Neural cell (in vitro differentiated cells): Measurements from ENCODE around the gene TRMT1. TPM values are rescaled to one million over a fixed set of nuclear protein-coding genes. Genes with fewer than 3 reads are reported as not detected.

Experiments used
- H2AFZ ChIP-seq: fragments of 200-600, 300-800 bp; sonication (generic), shearing (Covaris generic); 2 replicates; pipeline ENCODE4 v1.6.0; 2014; ENCODE audit warnings: low read depth, mild to moderate bottlenecking, antibody characterized with exemption, low read length, moderate library complexity
- H3F3A ChIP-seq: fragments of 200-600 bp; shearing (Covaris generic); 2 replicates; pipeline ENCODE4 v1.6.1; 2016; ENCODE audit warnings: mild to moderate bottlenecking, moderate library complexity, mixed read lengths, antibody characterized with exemption, low read length; ENCODE audit not compliant: insufficient read depth, poor library complexity, severe bottlenecking
- H3K27ac ChIP-seq: fragments of 200-600, 300-800 bp; sonication (generic), shearing (Covaris generic); 2 replicates; pipeline ENCODE4 v1.5.1; 2014; ENCODE audit warnings: mild to moderate bottlenecking, low read length, moderate library complexity
- H3K27me3 ChIP-seq: fragments of 300-800, 200-600 bp; sonication (generic), shearing (Covaris generic); 2 replicates; pipeline ENCODE4 v1.6.0; 2014; ENCODE audit warnings: mild to moderate bottlenecking, low read depth, low read length, moderate library complexity; ENCODE audit not compliant: insufficient read depth
- H3K36me3 ChIP-seq: fragments of 300-800, 200-600 bp; sonication (generic), shearing (Covaris generic); 2 replicates; pipeline ENCODE4 v1.5.1; 2014; ENCODE audit warnings: mild to moderate bottlenecking, antibody characterized with exemption, low read length, moderate library complexity; ENCODE audit not compliant: insufficient read depth
- H3K4me2 ChIP-seq: fragments of 300-800, 200-600 bp; sonication (generic), shearing (Covaris generic); 2 replicates; pipeline ENCODE4 v1.6.0; 2014; ENCODE audit warnings: mild to moderate bottlenecking, low read length
- H3K4me3 ChIP-seq: fragments of 300-800, 200-600 bp; sonication (generic), shearing (Covaris generic); 2 replicates; pipeline ENCODE4 v1.5.1; 2014; ENCODE audit warnings: mild to moderate bottlenecking, low read length, moderate library complexity
- H3K79me2 ChIP-seq: fragments of 200-600 bp; shearing (Covaris generic); replicated peaks from 2 replicates; pipeline ENCODE4 v1.6.0; 2014; ENCODE audit warnings: mild to moderate bottlenecking, low read length, moderate library complexity; ENCODE audit not compliant: insufficient read depth
- H3K9ac ChIP-seq: fragments of 300-800, 200-600 bp; sonication (generic), shearing (Covaris generic); 2 replicates; pipeline ENCODE4 v1.6.1; 2016; ENCODE audit warnings: mild to moderate bottlenecking, low read length, mixed read lengths
- H3K9me2 ChIP-seq: fragments of 200-600 bp; shearing (Covaris generic); 2 replicates; pipeline ENCODE4 v1.6.1; 2016; ENCODE audit warnings: mild to moderate bottlenecking, low read length, mixed read lengths; ENCODE audit not compliant: insufficient read depth
- H3K9me3 ChIP-seq: fragments of 200-600, 300-800 bp; sonication (generic), shearing (Covaris generic); 2 replicates; pipeline ENCODE4 v1.6.1; 2016; ENCODE audit warnings: mild to moderate bottlenecking, mixed run types, low read length, moderate library complexity, mixed read lengths
- H4K20me1 ChIP-seq: fragments of 200-600 bp; shearing (Covaris generic); 2 replicates; pipeline ENCODE4 v1.6.1; 2016; ENCODE audit warnings: mild to moderate bottlenecking, mixed run types; ENCODE audit not compliant: insufficient read depth
- CTCF ChIP-seq: fragments of 450-650 bp; IDR thresholded peaks from 2 replicates; pipeline ENCODE4 v1.5.1; 2014; ENCODE audit warnings: antibody characterized with exemption, mild to moderate bottlenecking, moderate library complexity; ENCODE audit not compliant: poor library complexity, severe bottlenecking
- EP300 ChIP-seq: fragments of 450-650 bp; conservative IDR thresholded peaks from 2 replicates; pipeline ENCODE4 v1.6.1; 2014; ENCODE audit warnings: antibody characterized with exemption, mild to moderate bottlenecking, moderate library complexity; ENCODE audit not compliant: poor library complexity, severe bottlenecking
- EZH2 ChIP-seq: fragments of 200-600, 300-800 bp; shearing (Covaris generic), sonication (generic); IDR thresholded peaks from 2 replicates; pipeline ENCODE4 v1.6.1; 2014; ENCODE audit warnings: antibody characterized with exemption, low read length, borderline replicate concordance, mild to moderate bottlenecking; ENCODE audit not compliant: insufficient read depth, poor library complexity, severe bottlenecking
- MXI1 ChIP-seq: fragments of 450-650 bp; conservative IDR thresholded peaks from 2 replicates; pipeline ENCODE4 v1.6.1; 2014; ENCODE audit warnings: antibody characterized with exemption, mild to moderate bottlenecking; ENCODE audit not compliant: poor library complexity, severe bottlenecking
- POLR2AphosphoS5 ChIP-seq: IDR thresholded peaks from 2 replicates; pipeline ENCODE4 v1.6.1; 2012
- RAD21 ChIP-seq: fragments of 450-650 bp; conservative IDR thresholded peaks from 2 replicates; pipeline ENCODE4 v1.6.1; 2014; ENCODE audit warnings: antibody characterized with exemption, mild to moderate bottlenecking, moderate library complexity
- REST ChIP-seq: IDR thresholded peaks from 2 replicates; pipeline ENCODE4 v1.6.1; 2012; ENCODE audit warnings: borderline replicate concordance
- SMC3 ChIP-seq: fragments of 450-650 bp; conservative IDR thresholded peaks from 2 replicates; pipeline ENCODE4 v1.6.1; 2014; ENCODE audit warnings: antibody characterized with exemption, mild to moderate bottlenecking, moderate library complexity; ENCODE audit not compliant: poor library complexity
- TAF1 ChIP-seq: IDR thresholded peaks from 2 replicates; pipeline ENCODE4 v1.6.1; 2012; ENCODE audit warnings: low read depth
- polyA plus RNA-seq: library from polyadenylated mRNA; depleted of rRNA; stranded (reverse); fragments of >200 nt; gene quantifications from 2 replicates; pipeline ENCODE4 v1.2.3, GENCODE V29; 2014

Gene TRMT1
- polyA plus RNA-seq, 1 donor from 2014 or later: 94.4 TPM

GRCh38 chr19:13100841-13101589 is 15.5 kb downstream of the TRMT1 start:
- no peaks in the 10 kb centered on the region for H3K36me3 ChIP-seq
- no peaks in the 10 kb centered on the region for H3K79me2 ChIP-seq
- H3K4me3 ChIP-seq: no peak overlapping the region
- H3K9me2 ChIP-seq: no peaks in the 10 kb centered on the region
- no peaks in the 10 kb centered on the region for H4K20me1 ChIP-seq
- no peak overlapping the region for H3K9ac ChIP-seq
- H3K27me3 ChIP-seq: peaks cover 67% of the 10 kb centered on the region
- no peaks in the 10 kb centered on the region for H3K9me3 ChIP-seq
- H3F3A ChIP-seq: no peaks in the 10 kb centered on the region
- no peak overlapping the region for H3K4me2 ChIP-seq
- H3K27ac ChIP-seq: no peak overlapping the region
- H2AFZ ChIP-seq: no peak overlapping the region
- TF ChIP-seq TAF1: no peak
- TF ChIP-seq EP300: no peak
- no peak for TF ChIP-seq SMC3
- TF ChIP-seq MXI1: no peak
- TF ChIP-seq REST: no peak
- no peak for TF ChIP-seq RAD21
- no peak for TF ChIP-seq EZH2
- no peak for TF ChIP-seq POLR2AphosphoS5
- TF ChIP-seq CTCF: no peak

GRCh38 chr19:13100031-13100588 is 16.4 kb downstream of the TRMT1 start:
- H3K27me3 ChIP-seq: peaks cover 76% of the 10 kb centered on the region
- H3K27ac ChIP-seq: no peak overlapping the region

More at GRCh38 chr19:13100031-13100588, 16.4 kb downstream of the TRMT1 start:
- H3K79me2 ChIP-seq: no peaks in the 10 kb centered on the region
- no peaks in the 10 kb centered on the region for H3F3A ChIP-seq
- H2AFZ ChIP-seq: no peak overlapping the region
- H3K9ac ChIP-seq: no peak overlapping the region
- H3K4me2 ChIP-seq: no peak overlapping the region
- H3K9me2 ChIP-seq: no peaks in the 10 kb centered on the region
- no peak overlapping the region for H3K4me3 ChIP-seq
- no peaks in the 10 kb centered on the region for H4K20me1 ChIP-seq
- H3K36me3 ChIP-seq: no peaks in the 10 kb centered on the region
- H3K9me3 ChIP-seq: no peaks in the 10 kb centered on the region
- TF ChIP-seq REST: no peak
- TF ChIP-seq TAF1: no peak
- TF ChIP-seq POLR2AphosphoS5: no peak
- no peak for TF ChIP-seq EZH2
- no peak for TF ChIP-seq CTCF
- no peak for TF ChIP-seq RAD21
- TF ChIP-seq MXI1: no peak
- no peak for TF ChIP-seq EP300
- TF ChIP-seq SMC3: no peak
